Measurements from ENCODE around the gene COL9A3.

The COL9A3 gene

DNA sequence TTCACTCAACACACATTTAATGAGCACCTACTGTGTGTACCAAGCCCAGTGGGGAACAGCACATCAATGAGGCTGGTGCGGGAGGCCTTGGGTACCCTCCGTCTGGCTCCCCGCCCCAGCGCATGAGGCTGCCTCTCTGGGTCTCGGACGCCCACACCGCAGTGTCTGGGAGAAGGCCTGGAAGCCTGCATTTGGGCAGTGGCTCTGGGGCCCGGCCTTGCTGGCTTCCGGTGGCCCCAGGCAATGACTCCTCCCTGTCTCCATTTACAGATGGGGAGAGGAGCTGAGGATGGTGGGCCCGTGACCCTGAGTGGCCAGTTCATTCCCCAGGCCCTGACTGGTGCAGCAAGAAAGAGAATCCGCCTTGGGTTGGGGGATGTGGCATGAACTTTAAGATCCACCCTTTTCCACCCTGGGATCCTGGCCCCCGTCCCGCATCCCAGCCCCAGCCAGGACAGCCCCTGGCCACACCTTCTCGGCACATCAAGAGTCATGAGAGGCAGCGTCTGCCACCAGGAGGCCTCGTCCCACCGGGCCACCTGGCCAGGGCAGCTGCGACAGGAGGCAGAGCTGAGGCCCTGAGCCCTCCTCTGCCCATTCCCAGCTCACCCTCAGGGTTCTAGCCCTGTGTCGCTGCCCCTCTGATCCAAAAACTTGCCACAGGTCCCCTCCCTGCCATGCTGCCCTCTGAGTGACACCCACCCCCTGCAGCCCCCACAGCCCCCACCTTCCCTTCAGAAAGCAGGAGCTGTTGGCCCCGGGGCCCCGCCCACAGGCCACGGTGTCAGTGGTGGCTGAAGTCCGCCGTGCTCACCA is 38.0 kb upstream of the COL9A3 start:
- DNase-seq (ENCODE audit: low read depth): no peak

DNA sequence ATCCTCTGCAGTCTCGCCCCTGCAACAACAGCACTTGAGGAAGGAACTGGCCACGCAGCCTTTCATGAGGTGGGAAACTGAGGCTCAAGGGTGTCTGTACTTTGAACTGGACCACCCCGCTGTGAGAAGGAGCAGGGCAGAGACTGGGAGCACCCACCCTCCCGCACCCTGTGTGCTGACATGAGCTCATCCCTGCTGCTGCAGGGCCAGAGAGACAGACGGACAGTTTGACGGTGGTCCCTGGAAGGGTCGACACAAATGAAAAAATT is 37.5 kb upstream of the COL9A3 start:
- DNase-seq (ENCODE audit: low read depth): no peak

DNA sequence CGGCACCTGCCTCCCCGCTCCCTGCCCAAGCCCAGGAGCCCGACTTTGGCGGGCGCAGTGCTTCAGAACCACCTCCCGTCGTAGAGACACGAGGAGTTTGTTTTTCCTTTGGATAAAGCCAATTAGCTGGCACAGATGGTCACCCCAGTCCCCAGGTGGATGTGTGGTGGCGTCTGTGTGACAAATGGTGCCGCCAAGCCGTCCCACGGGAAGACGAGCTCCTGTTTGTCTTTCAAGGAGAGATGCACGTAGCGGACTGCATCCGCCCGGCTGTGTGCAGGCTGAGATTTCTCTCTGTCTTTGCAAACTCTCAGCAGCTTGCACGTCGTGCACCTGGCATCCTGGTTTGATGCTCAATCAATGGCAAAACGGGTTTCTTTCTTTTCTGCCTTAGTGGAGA is 36.6 kb upstream of the COL9A3 start:
- DNase-seq (ENCODE audit: low read depth): no peak

DNA sequence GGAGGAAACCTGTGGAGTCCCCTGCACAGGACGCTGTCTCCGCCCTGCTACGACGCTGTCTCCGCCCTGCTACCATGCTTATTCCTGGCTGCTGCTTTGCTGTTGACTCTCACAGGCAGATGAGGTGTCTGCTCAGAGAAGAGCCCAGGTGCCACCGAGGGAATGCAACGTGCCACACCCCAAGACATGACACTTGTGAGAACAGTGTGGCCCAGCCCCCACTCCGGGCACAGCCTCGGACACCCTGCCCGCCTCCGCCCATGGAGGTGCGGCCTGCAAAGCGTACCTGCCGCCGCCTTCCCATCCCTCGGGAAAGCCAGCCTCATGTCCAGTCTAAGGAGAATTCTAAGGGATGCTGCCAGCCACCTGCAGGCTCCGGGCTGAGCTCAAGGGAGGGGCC is 36.2 kb upstream of the COL9A3 start:
- DNase-seq (ENCODE audit: low read depth): no peak

DNA sequence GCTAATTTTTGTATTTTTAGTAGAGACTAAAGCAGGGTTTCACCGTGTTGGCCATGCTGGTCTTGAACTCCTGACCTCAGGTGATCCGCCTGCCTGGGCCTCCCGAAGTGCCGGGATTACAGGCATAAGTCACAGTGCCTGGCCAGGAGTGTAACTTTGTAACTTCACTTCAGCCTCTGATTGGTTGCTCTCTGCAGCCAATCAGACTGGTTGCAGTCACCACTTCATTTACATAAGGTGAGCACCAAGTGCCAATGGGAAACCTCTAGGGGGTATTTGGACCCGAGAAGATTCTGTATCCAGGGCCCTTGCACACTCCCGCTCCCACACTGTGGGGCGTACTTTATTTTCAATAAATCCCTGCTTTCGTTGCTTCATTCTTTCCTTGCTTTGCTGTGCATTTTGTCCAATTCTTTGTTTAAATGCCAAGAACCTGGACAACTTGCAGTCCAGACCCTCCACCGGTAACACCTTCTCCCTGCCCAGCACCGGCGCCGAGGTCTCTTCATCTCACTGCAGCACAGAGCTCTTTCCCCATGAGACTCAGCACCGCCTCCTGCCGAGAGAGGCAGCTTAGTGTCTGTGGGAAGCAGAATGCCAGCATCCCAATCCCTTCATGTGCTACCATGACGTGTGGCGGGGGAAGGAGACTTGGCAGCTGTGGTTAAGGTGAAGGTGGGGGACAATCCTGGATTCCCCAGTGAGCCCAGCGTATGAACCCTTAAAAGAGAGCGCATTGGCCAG is 34.5 kb upstream of the COL9A3 start:
- DNase-seq (ENCODE audit: low read depth): no peak

DNA sequence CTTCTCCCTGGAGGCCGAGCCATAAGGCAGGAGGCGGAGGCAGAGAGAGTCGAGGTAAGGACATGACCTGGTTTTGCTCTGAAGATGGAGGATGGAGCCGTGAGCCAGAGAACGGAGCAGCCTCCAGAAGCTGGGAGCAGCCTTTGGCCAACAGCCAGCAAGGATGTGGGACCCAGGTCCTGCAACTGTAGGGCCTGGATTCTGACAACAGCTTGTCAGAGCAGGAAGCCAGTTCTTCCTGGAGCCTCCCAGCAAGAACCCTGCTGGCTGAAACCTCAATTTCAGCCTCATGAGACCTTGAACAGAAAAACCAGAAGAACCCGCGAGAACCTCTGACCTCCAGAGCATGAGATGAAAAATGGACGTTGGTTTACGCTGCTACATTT is 34.0 kb upstream of the COL9A3 start:
- no peak for DNase-seq (ENCODE audit: low read depth)

DNA sequence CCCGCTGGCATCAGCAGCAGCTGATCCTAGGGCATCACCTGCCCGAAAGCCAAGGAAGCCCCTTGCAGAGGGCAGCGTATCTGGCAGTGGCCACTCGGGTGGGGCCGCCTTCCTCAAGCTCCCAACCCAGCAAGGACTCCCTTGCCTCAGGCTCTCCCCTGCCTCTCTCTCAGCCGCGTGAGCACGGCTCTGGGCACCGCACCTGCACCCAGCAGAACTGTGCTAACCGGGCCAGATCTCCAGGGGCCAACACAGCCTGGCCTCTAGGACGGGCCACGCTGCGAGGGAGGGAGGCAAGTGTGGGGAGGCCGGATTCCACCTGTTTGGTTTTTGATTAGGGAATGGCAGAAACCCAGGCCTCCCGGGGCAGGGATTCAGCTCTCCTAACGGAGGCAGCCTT is 32.4 kb upstream of the COL9A3 start:
- no peak for DNase-seq (ENCODE audit: low read depth)

DNA sequence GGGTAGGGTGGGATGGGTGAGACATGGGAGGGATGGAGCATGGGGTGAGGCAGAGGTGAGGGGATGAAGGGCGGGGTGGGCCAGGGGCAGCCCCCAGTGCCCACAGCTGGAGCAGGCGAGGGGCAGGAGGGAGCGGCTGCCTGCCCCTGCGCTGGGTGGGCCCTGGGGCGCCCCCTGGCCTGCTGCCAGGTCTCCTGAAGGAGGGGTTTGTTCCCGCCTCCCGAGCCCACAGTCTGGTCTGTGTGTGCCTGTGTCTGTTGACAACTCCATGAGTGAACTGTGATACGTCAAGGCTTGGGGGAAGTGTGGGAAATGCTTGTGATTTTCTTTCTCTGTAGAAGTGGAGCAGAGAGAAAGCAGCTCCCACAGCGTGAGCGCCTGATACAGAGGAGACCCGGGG is 31.5 kb upstream of the COL9A3 start:
- no peak for DNase-seq (ENCODE audit: low read depth)

DNA sequence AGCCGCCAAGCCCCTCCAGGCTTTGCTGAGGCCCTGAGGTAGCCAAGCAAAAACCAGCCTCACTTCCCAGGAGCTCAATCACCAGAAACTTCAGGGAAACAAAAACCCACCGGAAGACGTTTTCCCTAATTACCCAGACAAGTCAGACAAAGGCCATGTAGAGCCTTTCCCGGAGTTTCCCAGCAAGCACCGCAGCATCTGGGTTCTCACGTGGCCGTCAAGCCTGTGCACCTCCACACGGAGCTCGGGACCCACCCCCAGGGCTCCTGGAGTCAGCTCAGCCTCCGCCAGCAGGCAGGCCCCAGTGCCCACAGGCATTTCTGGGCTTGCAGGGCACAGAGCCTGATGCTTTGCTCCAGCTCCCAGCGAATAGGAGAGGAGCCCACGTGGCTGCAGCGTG is 30.7 kb upstream of the COL9A3 start:
- no peak for DNase-seq (ENCODE audit: low read depth)

DNA sequence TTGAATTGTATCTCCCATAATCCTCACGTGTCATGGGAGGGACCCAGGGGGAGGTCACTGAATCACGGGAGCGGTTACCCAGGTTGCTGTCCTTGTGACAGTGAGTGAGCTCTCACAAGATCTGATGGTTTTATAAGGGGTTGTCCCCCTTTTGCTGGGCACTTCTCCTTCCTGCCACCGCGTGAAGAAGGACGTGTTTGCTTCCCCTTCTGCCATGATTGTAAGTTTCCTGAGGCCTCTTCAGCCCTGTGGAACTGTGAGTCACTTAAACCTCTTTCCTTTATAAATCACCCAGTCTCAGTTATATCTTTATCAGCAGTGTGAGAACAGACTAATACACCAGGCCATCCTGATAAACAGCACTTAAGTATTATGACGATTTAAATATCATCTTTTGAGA is 29.5 kb upstream of the COL9A3 start:
- DNase-seq (ENCODE audit: low read depth): no peak

DNA sequence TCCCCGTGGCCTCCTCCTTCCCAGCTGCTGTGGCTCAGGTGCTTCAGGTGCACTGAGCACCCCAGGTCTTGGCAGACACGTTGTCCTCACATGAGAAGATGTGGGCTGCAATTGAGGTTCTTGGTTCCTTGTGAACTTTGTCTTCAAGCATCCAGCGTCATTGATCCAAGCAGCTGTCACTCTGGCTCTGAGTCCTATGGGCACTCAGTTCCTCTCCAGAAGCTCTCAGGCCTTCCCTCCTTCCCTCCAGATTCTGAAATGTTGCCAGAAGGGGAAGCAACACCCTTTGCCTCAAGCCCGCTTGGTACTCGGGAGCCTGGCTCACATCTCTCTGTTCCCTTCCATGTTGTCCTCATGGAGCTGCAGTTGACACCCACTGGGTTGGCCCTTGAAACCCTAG is 29.0 kb upstream of the COL9A3 start:
- no peak for DNase-seq (ENCODE audit: low read depth)

DNA sequence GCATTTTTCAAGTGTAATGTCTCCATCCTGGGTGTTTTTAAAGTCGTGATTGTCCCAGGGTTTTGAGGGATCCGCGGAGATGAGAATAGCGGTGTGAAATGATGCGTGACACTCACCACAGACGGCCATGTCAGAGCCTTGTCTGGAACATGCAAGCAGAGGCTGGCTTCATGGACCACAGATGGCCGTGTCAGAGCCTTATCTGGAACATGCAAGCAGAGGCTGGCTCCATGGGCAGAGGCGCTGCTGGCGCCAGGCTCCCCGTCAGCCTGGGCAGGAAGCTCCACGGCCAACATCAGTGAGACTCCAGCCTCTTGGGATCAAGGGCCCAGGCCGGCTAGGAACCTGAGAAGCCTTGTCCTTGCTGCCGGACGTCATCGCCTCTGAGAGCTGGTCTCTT is 28.2 kb upstream of the COL9A3 start:
- no peak for DNase-seq (ENCODE audit: low read depth)

DNA sequence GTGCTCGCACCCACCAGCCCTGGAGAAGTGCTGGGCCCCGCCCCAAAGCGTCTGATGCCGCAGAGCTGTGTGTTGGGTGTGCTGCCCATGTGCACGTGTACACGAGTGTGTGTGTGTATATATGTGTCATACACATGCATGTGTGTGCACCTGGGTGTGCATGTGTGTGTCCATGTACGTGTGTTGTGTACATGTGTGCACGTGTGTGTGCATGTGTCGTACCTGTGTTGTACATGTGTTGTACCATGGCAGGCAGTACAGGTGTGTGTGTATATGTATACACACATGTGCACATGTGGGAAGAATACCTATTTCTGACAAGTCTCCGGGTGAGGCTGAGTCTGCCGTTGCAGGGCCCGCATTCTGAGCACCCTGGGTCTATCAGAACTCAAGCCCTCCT is 26.8 kb upstream of the COL9A3 start:
- DNase-seq (ENCODE audit: low read depth): no peak

DNA sequence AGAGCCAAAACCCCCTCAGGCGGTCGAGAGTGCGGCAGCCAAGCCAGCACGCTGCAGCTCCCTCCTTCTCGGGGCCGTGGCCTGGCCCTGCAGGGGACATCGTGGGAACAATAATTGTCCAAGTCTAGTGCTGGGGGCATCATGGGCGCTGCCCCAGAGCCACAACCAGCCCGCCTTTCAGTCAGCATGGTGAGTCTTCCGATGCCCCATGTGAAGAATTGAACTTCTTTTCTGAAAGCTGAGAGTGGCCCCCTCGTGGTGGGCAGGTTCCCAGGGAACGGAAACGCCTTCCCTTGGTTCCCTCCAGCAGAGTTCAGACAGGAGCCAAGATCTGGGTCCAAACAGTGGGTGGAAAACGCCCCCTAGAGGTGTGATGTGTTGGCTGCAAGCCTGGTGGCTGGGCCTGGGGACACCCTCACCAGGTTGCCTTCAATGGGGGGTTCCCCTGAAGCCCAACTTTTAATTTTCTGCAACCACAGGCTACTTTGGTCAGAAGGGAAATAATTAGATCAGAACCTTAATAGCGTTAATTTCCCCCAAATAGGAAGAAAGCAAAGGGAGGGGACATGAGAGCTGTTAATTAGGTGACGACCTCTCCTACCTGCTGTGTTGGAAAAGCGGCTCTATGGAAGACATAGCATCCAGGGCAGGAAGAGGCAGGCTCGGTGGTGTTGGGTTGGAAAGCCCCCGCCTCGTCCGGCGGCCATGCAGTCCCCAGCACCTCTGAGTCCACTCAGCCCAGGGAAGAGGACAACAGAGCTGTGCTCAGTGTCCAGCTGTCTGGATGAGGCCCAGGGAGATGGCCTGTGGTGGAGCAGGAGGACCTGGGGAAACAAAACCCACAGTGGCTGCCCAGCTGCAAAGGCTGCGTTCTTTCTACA is 25.3 kb upstream of the COL9A3 start:
- DNase-seq (ENCODE audit: low read depth): peak; percentile 80

DNA sequence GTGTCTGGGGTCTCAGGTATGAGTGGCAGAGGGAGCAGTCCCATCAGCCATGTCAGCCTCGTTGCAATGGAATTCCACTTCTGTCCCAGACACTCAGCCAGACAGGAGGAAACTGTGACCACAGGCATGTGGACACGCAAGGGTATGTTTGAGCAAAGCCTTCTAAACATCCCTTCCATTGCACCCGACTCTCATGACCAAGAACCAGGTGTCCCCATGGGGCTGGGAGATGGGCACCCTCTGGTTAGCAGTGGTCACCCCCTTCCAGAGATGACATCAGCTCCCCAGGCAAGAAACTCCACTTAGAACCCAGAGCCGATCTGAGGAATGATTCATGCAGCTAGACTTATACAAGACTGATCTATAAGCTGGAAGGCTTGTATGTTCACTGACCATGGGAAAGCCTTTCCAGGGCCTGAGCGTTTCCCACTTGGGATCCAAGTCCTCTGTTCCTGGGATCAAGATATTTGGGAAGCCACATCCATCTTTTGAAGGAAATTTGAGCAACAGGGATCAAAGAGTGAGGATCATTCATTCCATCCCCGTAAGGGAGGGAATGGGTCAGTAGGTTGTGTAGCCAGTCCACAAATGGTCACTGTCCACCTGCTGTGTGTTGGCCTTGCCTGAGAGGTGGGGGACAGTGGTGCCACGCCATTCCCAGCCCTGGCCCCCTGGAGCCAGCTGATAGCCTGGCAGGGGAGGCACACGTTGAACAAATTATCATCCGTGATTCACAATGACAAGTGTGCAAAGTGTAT is 24.5 kb upstream of the COL9A3 start:
- DNase-seq (ENCODE audit: low read depth): no peak

DNA sequence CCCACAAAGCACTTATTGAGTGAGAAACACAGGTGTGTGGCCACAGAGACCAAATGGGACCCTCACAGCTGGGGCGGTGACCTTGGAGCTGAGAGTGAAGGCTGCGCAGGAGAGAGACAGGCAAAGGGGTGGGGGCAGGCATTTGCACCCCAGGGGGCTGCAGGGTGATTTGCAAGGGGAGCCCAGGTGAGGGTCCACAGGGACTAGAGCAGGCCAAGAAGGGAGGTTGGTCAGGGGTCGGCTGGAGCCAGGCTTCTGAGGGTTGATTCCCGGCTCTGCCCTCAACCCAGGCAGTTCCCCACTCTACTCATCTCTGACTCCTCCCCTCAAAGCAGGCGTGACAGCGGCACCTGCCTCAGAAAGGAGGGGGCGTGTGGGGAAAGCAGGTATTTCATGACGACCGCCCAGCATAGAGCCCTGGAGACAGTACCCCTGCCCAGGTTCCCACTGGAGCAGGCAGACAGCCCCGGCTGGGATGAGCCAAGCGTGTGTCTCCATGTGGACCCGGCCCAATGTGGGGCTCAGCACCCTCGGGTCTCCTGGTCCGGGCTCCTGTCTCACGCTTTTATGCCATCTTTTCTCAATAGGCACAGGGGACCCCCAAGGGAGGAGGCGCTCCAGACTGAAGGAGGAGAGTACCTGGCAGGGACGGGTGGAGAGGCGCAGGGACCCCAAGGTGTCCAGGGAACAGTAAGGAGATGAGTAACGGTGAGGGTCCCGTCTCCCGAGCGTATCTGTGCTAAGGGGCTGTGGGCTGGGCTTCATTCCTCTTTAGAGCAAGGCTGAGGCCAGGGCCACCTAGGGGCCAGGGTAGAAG is 23.7 kb upstream of the COL9A3 start:
- no peak for DNase-seq (ENCODE audit: low read depth)

DNA sequence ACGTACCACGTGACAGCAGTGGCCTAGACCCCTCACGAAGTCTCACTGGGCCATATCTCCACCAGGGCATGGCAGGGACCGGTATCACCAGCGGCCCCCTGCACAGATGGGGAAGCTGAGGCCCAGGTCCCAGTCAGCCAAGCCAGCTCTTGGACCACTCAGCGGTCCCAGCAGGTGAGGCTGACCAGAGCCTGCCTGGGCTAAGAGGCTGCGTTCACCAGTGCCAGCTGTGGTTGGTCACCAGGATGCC is 23.2 kb upstream of the COL9A3 start:
- DNase-seq (ENCODE audit: low read depth): no peak

DNA sequence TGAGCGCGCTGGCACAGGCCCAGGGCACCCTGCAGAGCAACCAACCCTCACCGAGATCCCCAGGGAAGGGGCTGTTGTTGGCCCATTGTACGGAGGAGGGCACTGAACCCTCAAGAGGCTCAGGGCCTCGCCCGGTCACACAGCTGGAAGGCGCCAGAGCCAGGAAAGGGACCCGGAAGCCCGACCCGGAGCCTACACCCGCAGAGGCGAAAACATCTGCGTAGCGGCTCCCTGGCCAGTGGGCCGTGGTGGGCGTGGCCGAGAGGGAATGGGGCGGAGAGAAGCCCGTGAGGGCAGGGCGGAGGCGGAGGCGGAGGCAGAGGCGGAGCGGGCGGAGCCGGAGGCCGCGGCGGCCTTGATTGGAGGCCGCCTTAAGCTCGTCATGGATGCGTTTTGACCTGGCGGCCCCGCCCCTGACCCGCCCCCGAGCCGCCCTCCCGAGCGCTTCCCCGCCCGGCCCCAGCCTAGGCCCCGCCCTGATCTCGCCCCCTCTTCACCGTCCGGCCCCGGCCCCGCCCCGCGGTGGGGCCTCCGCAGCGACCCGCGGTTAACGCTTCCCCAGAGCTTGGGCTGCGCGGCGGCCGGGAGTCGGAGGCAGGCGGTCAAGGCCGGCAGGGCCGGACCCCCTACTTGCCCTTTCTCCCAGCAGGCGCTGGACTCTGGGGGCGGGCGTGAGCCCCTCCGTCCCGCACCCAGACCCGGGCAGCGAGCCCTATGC is 22.7 kb upstream of the COL9A3 start:
- DNase-seq (ENCODE audit: low read depth): peak; percentile 97

DNA sequence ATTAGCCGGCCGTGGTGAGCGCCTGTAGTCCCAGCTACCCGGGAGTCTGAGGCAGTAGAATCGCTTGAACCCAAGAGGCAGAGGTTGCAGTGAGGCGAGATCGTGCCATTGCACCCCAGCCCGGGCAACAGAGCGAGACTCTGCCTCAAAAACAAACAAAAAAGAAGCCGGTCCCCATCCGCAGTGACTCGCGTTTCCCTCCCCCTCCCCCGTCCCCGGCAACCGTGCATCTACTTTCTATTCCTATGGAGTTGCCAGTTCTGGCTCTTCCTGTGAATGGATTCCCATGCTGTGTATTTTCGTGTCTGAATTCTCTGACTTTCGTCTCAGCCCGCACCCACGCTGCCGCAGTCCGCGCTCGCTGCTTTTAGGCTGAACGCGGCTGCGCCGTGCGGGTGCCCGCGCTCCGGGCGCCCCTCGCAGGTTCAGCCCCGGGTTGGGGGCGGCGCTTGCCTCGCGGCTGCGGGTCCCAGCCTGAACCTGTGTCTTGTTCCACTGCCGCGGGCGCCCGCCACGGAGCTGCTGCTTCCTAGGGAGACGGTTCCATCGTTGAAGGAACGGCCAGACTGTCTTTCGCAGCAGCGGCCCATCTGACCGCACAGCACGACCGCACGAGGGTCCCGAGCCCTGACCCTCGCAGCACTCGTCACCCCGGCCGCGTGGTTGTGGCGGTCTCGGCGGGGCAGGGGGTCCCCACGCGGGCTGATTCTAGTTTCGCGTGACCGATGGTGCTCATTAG is 21.7 kb upstream of the COL9A3 start:
- DNase-seq (ENCODE audit: low read depth): no peak

Data from fibroblast of gingiva (primary cell).